IMR-90 (cell line): ENCODE data around the gene ADD1.

Source experiments
- CEBPB ChIP-seq: IDR thresholded peaks from 2 replicates; pipeline ENCODE4 v1.6.1; 2012; ENCODE audit warnings: low read depth, low read length, improper control_type of control experiment
- CTCF ChIP-seq: conservative IDR thresholded peaks from 2 replicates; pipeline ENCODE4 v1.5.1; 2012; ENCODE audit warnings: mild to moderate bottlenecking, low read depth, low read length, improper control_type of control experiment
- MAZ ChIP-seq: IDR thresholded peaks from 2 replicates; pipeline ENCODE4 v1.6.1; 2012; ENCODE audit warnings: low read depth, mild to moderate bottlenecking, low read length, improper control_type of control experiment, moderate library complexity, borderline replicate concordance
- POLR2A ChIP-seq: IDR thresholded peaks from 2 replicates; pipeline ENCODE4 v1.6.1; 2012; ENCODE audit warnings: mild to moderate bottlenecking, low read depth, low read length

- TF ChIP-seq CEBPB (no peak), CTCF (no peak), MAZ (no peak), POLR2A (no peak)
Observed at GRCh38 chr4:2941138-2942036, 97.7 kb downstream of the ADD1 start.
